Measurements from ENCODE around the gene SLC12A8. TPM values are rescaled to one million over a fixed set of nuclear protein-coding genes. Genes with fewer than 3 reads are reported as not detected.

The SLC12A8 gene
- polyA plus RNA-seq, 1 of the 3 experiments (the other 2 are of a cell fraction), result 7.5 TPM

- Histone ChIP-seq H3K9me3 (no peaks in the 10 kb centered on the region), H3F3A (replicated peaks; ENCODE audit: insufficient read depth) (peaks cover 17% of the 10 kb centered on the region), H3K4me3 (ENCODE audit: low read depth in 2 of 2, low read length in 1 of 2) (no peak overlapping the region; a peak in 1 of 4 replicates), H3K27ac (ENCODE audit: low read depth in 2 of 2, low read length in 1 of 2) (peak overlapping the region in 1 of 2 experiments; percentile 75; a peak in 3 of 4 replicates), H3K9me2 (no peaks in the 10 kb centered on the region), H3K27me3 (ENCODE audit: insufficient read depth) (no peaks in the 10 kb centered on the region), H3K9ac (no peak overlapping the region), H3K36me3 (replicated peaks in 1 of 2; ENCODE audit: control insufficient read depth in 1 of 2, insufficient read depth in 2 of 2, low read length in 1 of 2) (no peaks in the 10 kb centered on the region), H2AFZ (ENCODE audit: low read depth) (no peak overlapping the region), H4K20me1 (ENCODE audit: insufficient read depth) (no peaks in the 10 kb centered on the region), H3K4me1 (ENCODE audit: control insufficient read depth in 1 of 2, insufficient read depth in 2 of 2, low read depth in 1 of 2, low read length in 1 of 2) (peaks cover 0 to 30% of the 10 kb centered on the region in 2 experiments; a peak in 3 of 4 replicates), H3K79me2 (ENCODE audit: insufficient read depth) (no peaks in the 10 kb centered on the region), H3K4me2 (peak overlapping the region; percentile 52; the same call in 1 of the 2 replicates)
- ChIA-PET CTCF (interaction anchor here (0.6 to 1.1 kb wide), 6 partner anchors 11 to 1627 kb away, joined by 3 read pairs; no protein-coding TSS in a partner anchor), POLR2A (no interaction called here)
- no peak for DNase-seq
- TF ChIP-seq MAX (IDR thresholded peaks at IDR 0.05; ENCODE audit: low read depth), result peak; percentile 95
- no peak for TF ChIP-seq EZH2phosphoT487 (IDR thresholded peaks at IDR 0.05; ENCODE audit: borderline replicate concordance, low read depth)
- TF ChIP-seq NRF1 (IDR thresholded peaks at IDR 0.05; ENCODE audit: low read depth, low read length), result no peak
- TF ChIP-seq TCF12 (IDR thresholded peaks at IDR 0.05), result peak; percentile 90
- TF ChIP-seq POLR2AphosphoS5 (IDR thresholded peaks at IDR 0.05; ENCODE audit: low read depth, low read length), result peak; percentile 81; the same call in 1 of the 2 replicates
- peak; percentile 99 for TF ChIP-seq JUND (IDR thresholded peaks at IDR 0.05)
- TF ChIP-seq NFIC (IDR thresholded peaks at IDR 0.05; ENCODE audit: borderline replicate concordance), result peak; percentile 91
- TF ChIP-seq TEAD4 (IDR thresholded peaks at IDR 0.05; ENCODE audit: borderline replicate concordance, insufficient read depth), result peak; percentile 86
- TF ChIP-seq CHD2 (IDR thresholded peaks at IDR 0.05; ENCODE audit: low read length, partially characterized antibody), result no peak
- TF ChIP-seq EP300 (IDR thresholded peaks at IDR 0.05; ENCODE audit: borderline replicate concordance in 1 of 2, low read depth in 1 of 2, low read length in 1 of 2), result peak in 1 of 2 experiments; percentile 89; a peak in 2 of 4 replicates
- TF ChIP-seq GABPA (IDR thresholded peaks at IDR 0.05; ENCODE audit: low read depth), result no peak; the same call in 1 of the 2 replicates
- TF ChIP-seq REST (IDR thresholded peaks at IDR 0.05; ENCODE audit: low read depth, low read length), result peak; percentile 6; the same call in 1 of the 2 replicates
- peak; percentile 55; the same call in 1 of the 2 replicates for TF ChIP-seq ZBTB33 (IDR thresholded peaks at IDR 0.05; ENCODE audit: borderline replicate concordance, low read depth)
- peak; percentile 98 for TF ChIP-seq PBX3 (IDR thresholded peaks at IDR 0.05)
- peak; percentile 40; the same call in 1 of the 2 replicates for TF ChIP-seq ELF1 (IDR thresholded peaks at IDR 0.05)
- TF ChIP-seq RFX5 (IDR thresholded peaks at IDR 0.05; ENCODE audit: low read length), result no peak
- peak; percentile 98 for TF ChIP-seq RXRA (IDR thresholded peaks at IDR 0.05; ENCODE audit: borderline replicate concordance, low read depth)
- peak; percentile 99 for TF ChIP-seq FOSL2 (IDR thresholded peaks at IDR 0.05; ENCODE audit: borderline replicate concordance, low read depth)
- no peak for TF ChIP-seq CTCF (IDR thresholded peaks at IDR 0.05)
- TF ChIP-seq YY1 (IDR thresholded peaks at IDR 0.05; ENCODE audit: low read depth), result no peak
- no peak for TF ChIP-seq FOXM1 (IDR thresholded peaks at IDR 0.05; ENCODE audit: low read depth)
- WGBS (ENCODE audit: low lambda C conversion rate), result 59% methylated on average over 10 of the region's 10 CpGs
Observed at GRCh38 chr3:125110016-125110875, 102.3 kb downstream of the SLC12A8 start.

Data from SK-N-SH (cell line).